GM21528 (cell line): ENCODE data around the gene PDGFD.
A peak's percentile ranks its signal among the peaks of the same experiment; 100 is the strongest.

Experiments used
- ATAC-seq: cut with Tn5 transposase; IDR thresholded peaks from one replicate; pipeline ENCODE4 v1.9.1; 2021; ENCODE audit warnings: mild to moderate bottlenecking, moderate library complexity; ENCODE audit not compliant: unreplicated experiment, low FRiP score

The PDGFD gene

DNA sequence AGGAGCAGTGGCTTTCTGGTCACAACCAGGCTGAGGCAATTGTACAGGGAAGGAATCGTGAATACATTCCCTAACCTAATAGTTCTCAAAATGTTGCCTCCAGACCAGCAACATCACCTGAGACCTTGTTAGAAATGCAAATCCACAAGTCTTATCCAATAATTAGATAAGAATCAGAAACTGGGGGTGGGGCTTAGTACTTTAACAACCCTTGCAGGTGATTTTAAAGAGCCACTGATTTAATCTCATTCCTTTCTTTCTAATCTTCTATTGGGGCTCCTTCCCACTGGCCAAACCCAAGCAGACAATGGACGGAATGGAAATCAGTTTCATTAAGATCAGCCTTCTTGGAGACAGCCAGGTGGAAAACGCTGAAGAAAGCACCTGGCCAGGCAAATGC, 269.9 kb downstream of the PDGFD start:
- ATAC-seq = no peak

- no peak for ATAC-seq
These were observed 270.6 kb downstream of the PDGFD start for GRCh38 chr11:103893371-103893770.

GRCh38 chr11:103892603-103893002, 271.3 kb downstream of the PDGFD start:
- no peak for ATAC-seq

- no peak for ATAC-seq
These were observed 273.3 kb downstream of the PDGFD start for GRCh38 chr11:103890654-103891053.

DNA sequence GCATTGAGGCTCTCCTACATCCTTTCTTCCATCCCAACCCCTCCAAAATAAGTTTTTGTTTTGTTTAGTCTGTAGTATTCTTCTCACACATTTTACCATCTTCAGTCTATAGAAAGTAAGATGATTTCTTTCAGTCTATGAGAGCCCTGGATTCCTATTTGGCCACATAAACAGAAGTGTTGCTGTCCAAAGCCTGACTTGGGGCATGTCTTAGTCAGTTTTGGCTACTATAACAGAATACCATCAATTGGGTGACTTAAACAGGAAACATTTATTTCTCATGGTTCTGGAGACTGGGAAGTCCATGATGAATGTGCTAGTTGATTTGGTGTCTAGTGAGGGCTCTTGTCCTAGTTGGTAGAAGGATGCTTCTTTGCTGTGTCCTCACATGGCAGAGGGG, 274.3 kb downstream of the PDGFD start:
- no peak for ATAC-seq

DNA sequence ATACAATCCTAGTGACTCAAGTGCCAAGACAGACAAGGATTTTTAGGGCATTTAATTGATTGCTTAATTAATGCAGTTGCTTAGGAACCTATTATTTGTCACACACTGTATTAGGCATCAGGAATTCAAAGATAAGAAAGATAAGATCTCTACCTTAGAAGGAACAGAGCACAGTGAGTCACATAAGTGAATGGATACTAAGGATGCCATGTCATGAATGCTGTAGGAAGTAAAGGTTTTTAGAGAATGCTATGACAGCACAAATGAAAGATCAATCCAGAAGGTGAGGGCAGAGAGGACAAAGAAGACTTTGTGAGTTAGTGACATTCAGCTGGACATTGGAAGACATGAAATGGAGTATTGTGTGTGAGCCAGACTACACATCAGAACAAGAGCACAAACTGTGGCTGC, 275.4 kb downstream of the PDGFD start:
- no peak for ATAC-seq

DNA sequence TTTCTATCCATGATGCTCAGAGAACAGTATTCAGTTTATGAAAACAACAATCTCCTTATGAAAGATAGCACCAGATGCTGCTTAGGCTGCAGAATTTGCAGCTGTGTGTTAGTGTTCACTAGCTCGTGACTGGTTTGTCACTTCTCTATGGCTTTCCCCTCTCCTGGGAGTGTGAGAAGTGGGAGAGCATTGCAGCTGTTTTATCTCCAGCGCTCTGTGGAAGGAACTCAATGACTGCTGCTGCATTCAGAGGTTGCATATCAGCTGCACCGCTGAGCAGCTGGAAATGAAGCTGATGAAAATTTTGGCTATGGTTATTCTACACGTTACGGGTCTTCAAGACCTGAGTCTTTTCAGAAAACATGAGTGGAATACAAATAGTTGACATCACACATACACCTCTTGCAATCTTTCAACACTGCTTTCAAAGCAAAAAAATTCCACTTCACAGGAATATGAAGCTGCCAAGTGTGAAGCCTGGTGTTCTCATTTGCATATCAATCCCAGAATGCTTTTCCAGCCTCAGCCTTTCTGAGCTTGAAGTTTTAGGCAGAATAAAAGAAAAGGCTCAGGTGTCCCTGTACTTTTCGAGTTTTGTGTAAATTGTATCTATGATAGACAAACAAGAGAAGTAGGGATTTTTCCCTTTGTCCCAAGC, 276.8 kb downstream of the PDGFD start:
- no peak for ATAC-seq

DNA sequence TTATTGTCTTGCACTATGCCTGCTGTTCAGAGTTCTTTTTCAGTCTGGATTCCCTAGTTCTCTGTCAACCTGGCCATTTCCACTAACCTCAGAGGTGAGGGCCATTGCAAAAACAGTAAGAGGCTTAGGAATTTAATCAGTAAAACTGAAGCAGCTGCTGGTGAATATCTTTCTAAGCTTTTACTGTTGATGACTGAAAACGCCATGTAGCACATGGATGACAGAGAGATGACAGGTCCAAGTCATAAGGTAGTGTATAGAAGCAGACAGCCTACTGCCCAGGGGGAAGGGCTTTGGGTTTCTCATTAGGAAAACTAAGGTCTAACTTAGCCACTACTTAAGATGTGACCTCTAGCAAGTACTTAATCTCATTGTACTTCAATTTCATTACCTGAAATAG, 280.1 kb downstream of the PDGFD start:
- no peak for ATAC-seq

DNA sequence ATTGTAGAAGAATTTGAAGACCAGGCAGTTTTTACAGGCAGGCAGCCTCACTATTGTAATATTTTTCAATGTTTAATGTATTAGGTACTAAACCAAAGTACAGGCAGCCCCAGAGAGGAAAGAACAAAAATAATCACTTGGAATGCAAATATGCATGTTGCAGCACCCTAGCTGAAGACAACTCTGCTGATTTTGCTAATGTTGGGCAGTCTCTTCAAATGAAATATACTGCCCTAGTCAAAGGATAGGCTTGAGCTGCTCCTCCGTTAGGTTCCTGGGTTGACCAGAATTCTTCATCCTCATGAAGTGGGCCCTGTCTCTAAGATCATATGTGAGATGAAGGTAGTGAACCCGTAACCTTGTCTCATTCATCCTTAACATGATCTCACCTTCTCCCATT, 280.7 kb downstream of the PDGFD start:
- ATAC-seq = no peak

DNA sequence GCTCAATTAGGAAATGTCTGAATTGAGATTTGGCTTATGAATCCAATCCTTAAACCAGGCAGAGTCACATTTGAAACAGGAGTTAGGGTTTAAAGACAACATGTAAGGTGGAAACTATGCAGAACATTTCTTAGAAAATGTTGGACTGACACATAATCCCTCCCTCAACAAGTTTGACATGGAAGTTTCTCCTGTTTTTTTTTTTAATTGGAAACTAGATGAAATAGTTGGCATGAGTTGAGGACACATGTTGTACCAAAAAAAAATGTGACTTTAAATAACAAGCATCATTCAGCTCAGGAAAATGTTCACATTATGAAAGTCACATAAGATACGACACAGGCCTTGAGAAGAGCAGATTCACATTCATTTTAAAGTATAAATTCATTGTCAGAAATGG, 282.4 kb downstream of the PDGFD start:
- no peak for ATAC-seq

- no peak for ATAC-seq
These were observed 283.0 kb downstream of the PDGFD start for GRCh38 chr11:103880968-103881367.

DNA sequence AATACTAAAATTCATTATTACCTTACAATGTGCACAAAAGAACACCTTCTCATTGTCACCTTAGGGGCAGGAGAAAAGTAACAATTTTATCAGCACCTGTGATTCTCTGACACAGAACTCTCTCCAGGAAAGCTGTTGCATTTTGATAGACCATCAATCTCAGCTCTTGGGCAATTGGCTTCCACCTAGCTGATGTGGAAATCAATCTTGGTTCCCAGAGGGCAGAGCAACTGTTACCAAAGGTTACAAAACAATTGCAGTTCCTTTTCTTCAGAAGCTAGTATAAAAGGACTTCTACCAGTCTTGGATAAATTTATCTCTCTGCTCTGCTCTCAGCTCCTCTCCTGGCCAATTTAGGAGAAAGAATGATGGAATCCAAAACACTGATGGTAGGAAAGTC, 285.3 kb downstream of the PDGFD start:
- ATAC-seq = no peak

DNA sequence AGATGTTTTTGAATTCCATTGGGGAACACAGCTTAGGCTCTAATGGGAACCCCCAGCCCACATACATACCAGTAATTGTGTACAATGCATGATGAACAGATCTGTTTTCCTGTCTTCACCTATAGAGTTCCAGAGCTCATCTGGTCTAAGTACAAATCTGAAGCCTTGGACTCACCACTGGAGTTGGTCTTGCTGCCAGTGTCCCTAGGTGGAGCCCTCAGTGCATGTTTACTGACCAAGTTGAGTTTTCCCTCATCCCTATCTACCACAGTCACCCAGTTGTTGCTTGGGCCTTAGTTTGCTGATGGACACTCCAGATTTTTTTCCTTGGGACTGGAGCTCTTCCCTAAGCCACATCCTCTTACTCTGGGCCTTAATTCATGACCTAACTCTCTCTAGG, 286.7 kb downstream of the PDGFD start:
- no peak for ATAC-seq

DNA sequence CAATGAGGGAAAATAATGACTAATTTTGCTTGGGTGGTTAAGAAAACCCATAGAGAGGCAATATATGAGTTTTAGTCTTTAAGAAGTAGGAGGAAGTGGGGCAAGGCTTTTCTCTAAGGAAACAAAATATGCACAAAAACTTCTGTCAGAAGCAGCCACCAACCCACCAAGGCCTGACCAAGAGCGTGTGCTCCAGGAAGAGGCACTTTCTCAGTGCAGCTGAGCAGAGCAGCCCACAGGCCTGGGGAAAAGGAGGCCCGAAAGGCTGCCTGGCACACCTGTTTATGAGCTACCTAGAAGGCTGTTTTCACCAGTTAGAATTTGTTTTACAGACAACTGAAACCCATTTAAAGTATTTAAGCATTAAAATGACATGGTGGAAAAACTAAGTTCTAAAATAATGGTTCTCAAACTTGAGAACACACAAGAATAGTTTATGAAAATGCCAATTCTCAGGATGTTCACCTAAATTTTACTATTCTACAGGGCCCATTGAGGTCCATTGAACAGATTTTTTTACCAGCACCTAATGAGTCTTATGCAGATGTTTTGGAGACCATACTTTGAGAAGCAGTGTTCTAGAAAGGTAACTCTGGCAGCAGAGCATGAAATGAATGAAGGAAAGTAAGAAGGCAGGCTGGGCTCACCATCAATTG, 288.0 kb downstream of the PDGFD start:
- peak; percentile 95 for ATAC-seq

GRCh38 chr11:103872748-103873147, 291.2 kb downstream of the PDGFD start:
- ATAC-seq = no peak

DNA sequence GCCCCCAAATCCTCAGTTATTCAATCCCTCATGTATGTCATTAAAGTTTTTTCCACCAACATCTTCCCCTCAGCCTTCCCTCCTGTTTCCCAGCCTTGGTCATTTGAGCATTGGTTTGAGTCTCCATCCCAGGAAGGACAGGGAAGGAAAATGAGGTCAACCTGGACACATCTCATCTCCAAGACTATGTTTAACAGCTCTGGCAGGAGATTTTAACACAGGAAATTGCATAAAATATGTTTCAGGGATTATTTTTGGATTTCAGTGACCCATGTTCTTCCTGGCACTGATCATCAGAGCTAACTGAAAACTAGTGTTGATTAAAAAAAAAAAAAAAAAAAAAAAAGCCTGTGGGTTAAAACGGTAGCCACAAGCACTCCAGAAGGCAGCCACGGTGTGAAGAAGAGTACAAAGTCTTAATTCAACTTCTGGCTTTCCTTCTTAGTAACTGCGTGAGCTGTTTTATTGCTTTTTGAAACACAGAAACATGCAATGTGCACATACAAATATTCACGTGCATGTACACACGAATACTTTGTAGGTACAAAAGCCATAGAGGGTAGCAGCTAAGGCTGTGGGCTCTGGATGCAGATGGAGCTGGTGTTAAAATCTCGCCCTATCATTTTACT, 291.9 kb downstream of the PDGFD start:
- no peak for ATAC-seq

DNA sequence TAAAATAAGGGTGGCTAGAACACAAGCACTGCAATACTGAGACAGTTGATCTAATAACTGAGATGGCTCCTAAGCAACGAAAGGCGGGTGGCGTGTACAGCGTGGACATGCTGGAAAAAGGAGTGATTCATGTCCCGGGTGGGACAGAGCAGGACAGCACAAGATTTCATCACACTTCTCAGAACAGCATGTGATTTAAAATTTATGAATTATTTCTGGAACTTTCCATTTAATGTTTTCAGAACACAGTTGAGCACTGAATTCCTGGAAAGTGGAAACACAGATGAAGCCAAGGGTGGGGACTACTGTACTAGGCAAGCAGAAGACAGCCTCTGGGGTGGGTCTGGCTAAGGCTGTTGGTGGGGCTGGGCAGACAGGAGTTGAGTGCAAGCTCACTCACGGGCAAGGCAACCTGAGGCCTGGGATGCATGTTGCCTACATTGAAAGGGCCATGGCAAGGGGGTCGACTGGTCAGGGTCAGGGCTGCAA, 293.1 kb downstream of the PDGFD start:
- no peak for ATAC-seq

- ATAC-seq = no peak
These were observed 296.5 kb downstream of the PDGFD start for GRCh38 chr11:103867481-103867880.

DNA sequence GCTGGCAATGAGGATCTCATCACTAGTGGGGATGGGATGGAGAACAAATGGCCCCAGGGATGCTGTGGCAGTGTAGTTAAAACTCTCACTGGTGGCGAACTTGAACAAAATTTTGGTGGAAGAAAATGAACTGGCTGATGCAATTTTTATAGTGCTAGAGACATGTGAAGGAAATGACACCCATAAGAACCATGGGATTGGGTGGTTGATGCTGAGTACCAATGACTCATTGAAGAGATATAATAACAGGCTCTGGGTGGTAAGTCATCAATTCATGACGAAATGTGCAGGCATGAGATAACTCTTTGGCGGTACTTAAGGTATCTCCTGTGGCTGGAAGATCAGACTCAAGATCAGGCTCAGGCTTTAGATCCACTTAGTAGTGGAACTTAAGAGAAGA, 300.4 kb downstream of the PDGFD start:
- ATAC-seq = no peak

- no peak for ATAC-seq
These were observed 301.2 kb downstream of the PDGFD start for GRCh38 chr11:103862802-103863174.

DNA sequence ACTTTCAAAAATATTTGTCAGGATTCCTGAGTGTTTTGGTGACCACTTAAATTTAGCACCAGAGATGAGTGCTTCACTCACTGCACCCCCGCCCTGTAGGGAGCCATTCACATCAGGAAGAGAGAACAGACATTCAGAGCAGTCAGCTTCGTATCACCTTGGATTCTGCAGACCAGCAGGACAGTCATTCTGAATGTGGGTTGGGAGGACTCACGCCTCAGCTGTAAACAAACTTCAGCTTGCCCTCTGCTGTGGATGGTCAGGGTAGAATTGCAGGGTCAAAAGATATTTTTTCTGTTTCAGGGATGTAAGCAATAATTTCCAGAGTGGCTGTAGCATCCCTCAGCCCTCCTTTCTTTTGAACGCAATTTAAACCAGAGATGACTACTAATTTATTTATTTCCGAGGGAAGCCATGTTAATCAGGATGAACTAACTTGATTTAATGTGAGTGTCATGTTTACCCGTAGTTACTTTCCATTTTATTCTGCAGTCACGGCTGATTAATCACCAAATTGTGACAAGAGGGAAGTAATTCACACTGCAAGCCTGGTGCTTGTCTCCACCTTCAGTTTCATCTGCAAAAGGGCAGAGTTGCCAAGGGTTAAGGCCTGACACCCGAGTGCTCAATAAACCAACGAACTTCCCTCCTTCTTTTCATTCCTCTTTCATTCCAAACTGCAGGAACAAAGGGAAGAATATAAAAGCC, 301.7 kb downstream of the PDGFD start:
- ATAC-seq = peak; percentile 86
